ENCODE measurements around the gene AR.

The AR gene

DNA sequence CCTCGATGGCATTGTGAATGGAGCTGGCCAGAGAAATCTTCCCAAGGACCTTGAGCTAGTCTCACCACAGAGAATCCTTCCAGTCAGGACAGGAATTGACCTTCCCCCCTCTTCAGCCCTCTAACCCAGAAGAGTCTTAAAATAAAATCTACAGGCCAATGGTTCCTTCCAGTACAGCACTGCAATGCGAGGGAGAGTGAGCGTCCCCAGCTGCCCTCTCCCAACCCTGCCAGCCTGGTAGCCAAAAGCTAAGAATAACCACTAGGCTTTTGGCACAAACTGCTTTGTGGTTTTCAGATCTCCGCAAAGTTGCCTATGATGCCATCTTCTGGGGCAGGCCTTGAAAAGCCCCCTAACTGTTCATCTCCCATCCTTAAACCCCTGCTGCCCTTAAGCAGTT, 175.1 kb downstream of the AR start:
- no peak overlapping the region for H3K27ac ChIP-seq (ENCODE audit: low read depth, low read length)
- no peak overlapping the region for H3K56ac ChIP-seq (ENCODE audit: low read length)
- no peak overlapping the region for H3K9ac ChIP-seq (ENCODE audit: low read length)
- no peaks in the 10 kb centered on the region for H3K4me1 ChIP-seq (ENCODE audit: control insufficient read depth, low read depth, low read length)
- H3K79me1 ChIP-seq (ENCODE audit: low read length) = no peaks in the 10 kb centered on the region
- no peak overlapping the region for H2BK5ac ChIP-seq (ENCODE audit: low read length)
- WGBS (ENCODE audit: extremely low coverage, insufficient coverage, low lambda C conversion rate) = no CpG with 5 or more reads among the region's 4 CpGs
- H3K27me3 ChIP-seq (ENCODE audit: insufficient read depth, low read length, poor library complexity) = no peaks in the 10 kb centered on the region
- no peaks in the 10 kb centered on the region for H3K79me2 ChIP-seq (ENCODE audit: control insufficient read depth, insufficient read depth, low read length)
- no peak overlapping the region for H3K4me3 ChIP-seq (ENCODE audit: low read length)
- no peaks in the 10 kb centered on the region for H3K36me3 ChIP-seq (ENCODE audit: control insufficient read depth, insufficient read depth, low read length)
- H3K23ac ChIP-seq (ENCODE audit: low read length) = no peak overlapping the region
- DNase-seq = no peak
- H2BK120ac ChIP-seq (ENCODE audit: low read depth, low read length) = no peak overlapping the region
- no peak overlapping the region for H4K8ac ChIP-seq (ENCODE audit: low read depth, low read length)
- H3K18ac ChIP-seq (ENCODE audit: low read length) = no peak overlapping the region
- H2AK5ac ChIP-seq (ENCODE audit: low read length) = no peak overlapping the region
- H3K4ac ChIP-seq (ENCODE audit: low read depth, low read length) = no peak overlapping the region
- H3K4me2 ChIP-seq (ENCODE audit: low read length) = no peak overlapping the region
- H4K5ac ChIP-seq (ENCODE audit: low read length) = no peak overlapping the region
- no peak overlapping the region for H2BK15ac ChIP-seq (replicated peaks; ENCODE audit: low read depth)

GRCh38 chrX:67720344-67720743, 176.5 kb downstream of the AR start:
- Histone ChIP-seq H3K36me3 (ENCODE audit: control insufficient read depth, insufficient read depth, low read length) (no peaks in the 10 kb centered on the region), H3K27ac (ENCODE audit: low read depth, low read length) (no peak overlapping the region)
- no peak for DNase-seq

DNA sequence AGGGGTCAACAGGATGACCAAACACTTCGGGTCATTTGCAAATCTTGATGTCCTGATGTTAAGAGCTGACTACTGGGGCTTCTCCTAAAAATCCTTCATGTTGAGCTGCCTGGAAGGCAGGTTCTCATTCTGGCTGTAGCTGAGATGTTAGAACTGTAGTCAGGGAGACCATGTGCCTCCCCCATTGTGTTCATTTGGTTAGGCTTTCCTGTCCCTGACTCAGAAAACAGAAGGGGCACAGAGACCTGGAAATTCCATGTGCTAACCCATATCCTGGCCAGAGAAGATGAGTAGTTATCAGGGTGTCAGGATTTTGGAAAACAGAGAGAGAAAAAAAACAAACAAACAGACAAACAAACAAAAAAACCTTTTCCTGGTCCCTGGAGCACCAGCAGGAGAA, 177.5 kb downstream of the AR start:
- Histone ChIP-seq H3K79me2 (ENCODE audit: control insufficient read depth, insufficient read depth, low read length) (no peaks in the 10 kb centered on the region), H2BK5ac (ENCODE audit: low read length) (no peak overlapping the region), H3K4ac (ENCODE audit: low read depth, low read length) (no peak overlapping the region), H3K9ac (ENCODE audit: low read length) (no peak overlapping the region), H2BK15ac (replicated peaks; ENCODE audit: low read depth) (no peak overlapping the region), H3K23ac (ENCODE audit: low read length) (no peak overlapping the region), H3K4me3 (ENCODE audit: low read length) (no peak overlapping the region), H4K8ac (ENCODE audit: low read depth, low read length) (no peak overlapping the region), H3K27me3 (ENCODE audit: insufficient read depth, low read length, poor library complexity) (no peaks in the 10 kb centered on the region), H2BK120ac (ENCODE audit: low read depth, low read length) (no peak overlapping the region), H3K4me1 (ENCODE audit: control insufficient read depth, low read depth, low read length) (no peaks in the 10 kb centered on the region), H3K18ac (ENCODE audit: low read length) (no peak overlapping the region), H3K27ac (ENCODE audit: low read depth, low read length) (no peak overlapping the region), H3K79me1 (ENCODE audit: low read length) (no peaks in the 10 kb centered on the region), H3K4me2 (ENCODE audit: low read length) (no peak overlapping the region), H4K5ac (ENCODE audit: low read length) (no peak overlapping the region), H3K56ac (ENCODE audit: low read length) (no peak overlapping the region), H2AK5ac (ENCODE audit: low read length) (no peak overlapping the region), H3K36me3 (ENCODE audit: control insufficient read depth, insufficient read depth, low read length) (no peaks in the 10 kb centered on the region)
- no CpG with 5 or more reads among the region's 1 CpG for WGBS (ENCODE audit: extremely low coverage, insufficient coverage, low lambda C conversion rate)
- DNase-seq = no peak

More at GRCh38 chrX:67720344-67720743, 176.5 kb downstream of the AR start:
- Histone ChIP-seq H3K18ac (ENCODE audit: low read length) (no peak overlapping the region), H3K56ac (ENCODE audit: low read length) (no peak overlapping the region), H2BK5ac (ENCODE audit: low read length) (no peak overlapping the region), H3K79me1 (ENCODE audit: low read length) (no peaks in the 10 kb centered on the region), H3K4me2 (ENCODE audit: low read length) (no peak overlapping the region), H4K5ac (ENCODE audit: low read length) (no peak overlapping the region), H2BK120ac (ENCODE audit: low read depth, low read length) (no peak overlapping the region), H3K23ac (ENCODE audit: low read length) (no peak overlapping the region), H2BK15ac (replicated peaks; ENCODE audit: low read depth) (no peak overlapping the region), H3K9ac (ENCODE audit: low read length) (no peak overlapping the region), H3K79me2 (ENCODE audit: control insufficient read depth, insufficient read depth, low read length) (no peaks in the 10 kb centered on the region), H3K4ac (ENCODE audit: low read depth, low read length) (no peak overlapping the region), H3K27me3 (ENCODE audit: insufficient read depth, low read length, poor library complexity) (no peaks in the 10 kb centered on the region), H3K4me3 (ENCODE audit: low read length) (no peak overlapping the region), H2AK5ac (ENCODE audit: low read length) (no peak overlapping the region), H3K4me1 (ENCODE audit: control insufficient read depth, low read depth, low read length) (no peaks in the 10 kb centered on the region), H4K8ac (ENCODE audit: low read depth, low read length) (no peak overlapping the region)

DNA sequence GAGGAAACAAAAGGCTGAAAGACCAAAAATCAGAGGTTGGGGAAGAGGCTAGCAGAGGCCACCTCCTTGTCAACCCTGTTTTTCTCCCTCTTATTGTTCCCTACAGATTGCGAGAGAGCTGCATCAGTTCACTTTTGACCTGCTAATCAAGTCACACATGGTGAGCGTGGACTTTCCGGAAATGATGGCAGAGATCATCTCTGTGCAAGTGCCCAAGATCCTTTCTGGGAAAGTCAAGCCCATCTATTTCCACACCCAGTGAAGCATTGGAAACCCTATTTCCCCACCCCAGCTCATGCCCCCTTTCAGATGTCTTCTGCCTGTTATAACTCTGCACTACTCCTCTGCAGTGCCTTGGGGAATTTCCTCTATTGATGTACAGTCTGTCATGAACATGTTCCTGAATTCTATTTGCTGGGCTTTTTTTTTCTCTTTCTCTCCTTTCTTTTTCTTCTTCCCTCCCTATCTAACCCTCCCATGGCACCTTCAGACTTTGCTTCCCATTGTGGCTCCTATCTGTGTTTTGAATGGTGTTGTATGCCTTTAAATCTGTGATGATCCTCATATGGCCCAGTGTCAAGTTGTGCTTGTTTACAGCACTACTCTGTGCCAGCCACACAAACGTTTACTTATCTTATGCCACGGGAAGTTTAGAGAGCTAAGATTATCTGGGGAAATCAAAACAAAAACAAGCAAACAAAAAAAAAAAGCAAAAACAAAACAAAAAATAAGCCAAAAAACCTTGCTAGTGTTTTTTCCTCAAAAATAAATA, 179.9 kb downstream of the AR start:
- Histone ChIP-seq H4K8ac (ENCODE audit: low read depth, low read length) (no peak overlapping the region), H3K4me1 (ENCODE audit: control insufficient read depth, low read depth, low read length) (no peaks in the 10 kb centered on the region), H3K27me3 (ENCODE audit: insufficient read depth, low read length, poor library complexity) (no peaks in the 10 kb centered on the region), H3K23ac (ENCODE audit: low read length) (no peak overlapping the region), H2BK15ac (replicated peaks; ENCODE audit: low read depth) (no peak overlapping the region), H2AK5ac (ENCODE audit: low read length) (no peak overlapping the region), H3K36me3 (ENCODE audit: control insufficient read depth, insufficient read depth, low read length) (no peaks in the 10 kb centered on the region), H4K5ac (ENCODE audit: low read length) (no peak overlapping the region), H3K27ac (ENCODE audit: low read depth, low read length) (no peak overlapping the region), H3K79me2 (ENCODE audit: control insufficient read depth, insufficient read depth, low read length) (no peaks in the 10 kb centered on the region), H3K4me2 (ENCODE audit: low read length) (no peak overlapping the region), H2BK120ac (ENCODE audit: low read depth, low read length) (no peak overlapping the region), H3K9ac (ENCODE audit: low read length) (no peak overlapping the region), H3K56ac (ENCODE audit: low read length) (no peak overlapping the region), H3K4ac (ENCODE audit: low read depth, low read length) (no peak overlapping the region), H3K18ac (ENCODE audit: low read length) (no peak overlapping the region), H3K79me1 (ENCODE audit: low read length) (no peaks in the 10 kb centered on the region), H3K4me3 (ENCODE audit: low read length) (no peak overlapping the region), H2BK5ac (ENCODE audit: low read length) (no peak overlapping the region)
- no CpG with 5 or more reads among the region's 5 CpGs for WGBS (ENCODE audit: extremely low coverage, insufficient coverage, low lambda C conversion rate)
- DNase-seq = no peak

DNA sequence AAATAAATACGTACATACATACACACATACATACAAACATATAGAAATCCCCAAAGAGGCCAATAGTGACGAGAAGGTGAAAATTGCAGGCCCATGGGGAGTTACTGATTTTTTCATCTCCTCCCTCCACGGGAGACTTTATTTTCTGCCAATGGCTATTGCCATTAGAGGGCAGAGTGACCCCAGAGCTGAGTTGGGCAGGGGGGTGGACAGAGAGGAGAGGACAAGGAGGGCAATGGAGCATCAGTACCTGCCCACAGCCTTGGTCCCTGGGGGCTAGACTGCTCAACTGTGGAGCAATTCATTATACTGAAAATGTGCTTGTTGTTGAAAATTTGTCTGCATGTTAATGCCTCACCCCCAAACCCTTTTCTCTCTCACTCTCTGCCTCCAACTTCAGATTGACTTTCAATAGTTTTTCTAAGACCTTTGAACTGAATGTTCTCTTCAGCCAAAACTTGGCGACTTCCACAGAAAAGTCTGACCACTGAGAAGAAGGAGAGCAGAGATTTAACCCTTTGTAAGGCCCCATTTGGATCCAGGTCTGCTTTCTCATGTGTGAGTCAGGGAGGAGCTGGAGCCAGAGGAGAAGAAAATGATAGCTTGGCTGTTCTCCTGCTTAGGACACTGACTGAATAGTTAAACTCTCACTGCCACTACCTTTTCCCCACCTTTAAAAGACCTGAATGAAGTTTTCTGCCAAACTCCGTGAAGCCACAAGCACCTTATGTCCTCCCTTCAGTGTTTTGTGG, 180.7 kb downstream of the AR start:
- DNase-seq = no peak
- no peak overlapping the region for H3K27ac ChIP-seq (ENCODE audit: low read depth, low read length)
- no peak overlapping the region for H2BK15ac ChIP-seq (replicated peaks; ENCODE audit: low read depth)
- H3K18ac ChIP-seq (ENCODE audit: low read length) = no peak overlapping the region
- no peaks in the 10 kb centered on the region for H3K27me3 ChIP-seq (ENCODE audit: insufficient read depth, low read length, poor library complexity)
- H3K4me1 ChIP-seq (ENCODE audit: control insufficient read depth, low read depth, low read length) = no peaks in the 10 kb centered on the region
- H2BK5ac ChIP-seq (ENCODE audit: low read length) = no peak overlapping the region
- H3K23ac ChIP-seq (ENCODE audit: low read length) = no peak overlapping the region
- no peak overlapping the region for H3K9ac ChIP-seq (ENCODE audit: low read length)
- H3K79me1 ChIP-seq (ENCODE audit: low read length) = no peaks in the 10 kb centered on the region
- H3K36me3 ChIP-seq (ENCODE audit: control insufficient read depth, insufficient read depth, low read length) = no peaks in the 10 kb centered on the region
- H2BK120ac ChIP-seq (ENCODE audit: low read depth, low read length) = no peak overlapping the region
- no peak overlapping the region for H4K5ac ChIP-seq (ENCODE audit: low read length)
- H4K8ac ChIP-seq (ENCODE audit: low read depth, low read length) = no peak overlapping the region
- H3K79me2 ChIP-seq (ENCODE audit: control insufficient read depth, insufficient read depth, low read length) = no peaks in the 10 kb centered on the region
- H3K4me3 ChIP-seq (ENCODE audit: low read length) = no peak overlapping the region
- no peak overlapping the region for H3K56ac ChIP-seq (ENCODE audit: low read length)
- WGBS (ENCODE audit: extremely low coverage, insufficient coverage, low lambda C conversion rate) = 100% methylated on average over 1 of the region's 5 CpGs
- H3K4me2 ChIP-seq (ENCODE audit: low read length) = no peak overlapping the region
- no peak overlapping the region for H2AK5ac ChIP-seq (ENCODE audit: low read length)
- no peak overlapping the region for H3K4ac ChIP-seq (ENCODE audit: low read depth, low read length)
